ENCODE measurements around the gene DCAF4.

Gene DCAF4

GRCh38 chr14:72943876-72944430, 17.7 kb downstream of the DCAF4 start:
- H3K9me2 ChIP-seq (replicated peaks; ENCODE audit: low read depth, low read length) = no peaks in the 10 kb centered on the region
- H3F3A ChIP-seq (ENCODE audit: low read depth) = no peaks in the 10 kb centered on the region
- no peak overlapping the region for H2AFZ ChIP-seq (ENCODE audit: low read length)
- H3K79me2 ChIP-seq (ENCODE audit: insufficient read depth, low read length) = no peaks in the 10 kb centered on the region
- peaks cover 35% of the 10 kb centered on the region; the same call in 1 of the 2 replicates for H3K36me3 ChIP-seq (ENCODE audit: insufficient read depth, low read length)
- no peaks in the 10 kb centered on the region for H3K27me3 ChIP-seq (ENCODE audit: insufficient read depth, low read length, poor library complexity, severe bottlenecking)
- no peaks in the 10 kb centered on the region for H3K9me3 ChIP-seq (ENCODE audit: insufficient read depth, low read depth, low read length)
- H4K20me1 ChIP-seq (ENCODE audit: insufficient read depth, low read length, poor library complexity, severe bottlenecking) = no peaks in the 10 kb centered on the region
- H3K4me2 ChIP-seq (ENCODE audit: low read depth, low read length, poor library complexity, severe bottlenecking) = no peak overlapping the region
- no peak overlapping the region for H3K4me3 ChIP-seq (ENCODE audit: low read length, poor library complexity, severe bottlenecking)
- no peak overlapping the region for H3K9ac ChIP-seq (ENCODE audit: low read depth, low read length, poor library complexity, severe bottlenecking)
- H3K4me1 ChIP-seq (ENCODE audit: insufficient read depth, low read length, poor library complexity, severe bottlenecking) = peaks cover 20% of the 10 kb centered on the region
- no peak for TF ChIP-seq EZH2phosphoT487 (IDR thresholded peaks at IDR 0.05; ENCODE audit: borderline replicate concordance)

GRCh38 chr14:72945356-72946027, 19.2 kb downstream of the DCAF4 start:
- Histone ChIP-seq H3F3A (ENCODE audit: low read depth) (no peaks in the 10 kb centered on the region), H4K20me1 (ENCODE audit: insufficient read depth, low read length, poor library complexity, severe bottlenecking) (no peaks in the 10 kb centered on the region), H3K4me1 (ENCODE audit: insufficient read depth, low read length, poor library complexity, severe bottlenecking) (peaks cover 20% of the 10 kb centered on the region), H3K4me2 (ENCODE audit: low read depth, low read length, poor library complexity, severe bottlenecking) (no peak overlapping the region), H3K27me3 (ENCODE audit: insufficient read depth, low read length, poor library complexity, severe bottlenecking) (no peaks in the 10 kb centered on the region), H2AFZ (ENCODE audit: low read length) (no peak overlapping the region), H3K9me3 (ENCODE audit: insufficient read depth, low read depth, low read length) (no peaks in the 10 kb centered on the region), H3K9me2 (replicated peaks; ENCODE audit: low read depth, low read length) (no peaks in the 10 kb centered on the region), H3K36me3 (ENCODE audit: insufficient read depth, low read length) (peaks cover 21% of the 10 kb centered on the region; the same call in 1 of the 2 replicates), H3K9ac (ENCODE audit: low read depth, low read length, poor library complexity, severe bottlenecking) (no peak overlapping the region), H3K79me2 (ENCODE audit: insufficient read depth, low read length) (no peaks in the 10 kb centered on the region), H3K4me3 (ENCODE audit: low read length, poor library complexity, severe bottlenecking) (no peak overlapping the region)
- TF ChIP-seq CTCF (conservative IDR thresholded peaks at IDR 0.05; ENCODE audit: low read length) (no peak), EZH2phosphoT487 (IDR thresholded peaks at IDR 0.05; ENCODE audit: borderline replicate concordance) (no peak)

- TF ChIP-seq EZH2phosphoT487 (IDR thresholded peaks at IDR 0.05; ENCODE audit: borderline replicate concordance) = no peak
- TF ChIP-seq CTCF (conservative IDR thresholded peaks at IDR 0.05; ENCODE audit: low read length) = no peak
- H3K36me3 ChIP-seq (ENCODE audit: insufficient read depth, low read length) = peaks cover 16% of the 10 kb centered on the region; the same call in 1 of the 2 replicates
- H3K4me1 ChIP-seq (ENCODE audit: insufficient read depth, low read length, poor library complexity, severe bottlenecking) = peaks cover 20% of the 10 kb centered on the region
Observed at GRCh38 chr14:72946491-72946890, 20.2 kb downstream of the DCAF4 start.

More at GRCh38 chr14:72946491-72946890, 20.2 kb downstream of the DCAF4 start:
- no peak overlapping the region for H3K4me2 ChIP-seq (ENCODE audit: low read depth, low read length, poor library complexity, severe bottlenecking)
- no peak overlapping the region for H2AFZ ChIP-seq (ENCODE audit: low read length)
- no peaks in the 10 kb centered on the region for H3K9me2 ChIP-seq (replicated peaks; ENCODE audit: low read depth, low read length)
- H3K9me3 ChIP-seq (ENCODE audit: insufficient read depth, low read depth, low read length) = no peaks in the 10 kb centered on the region
- H3K27me3 ChIP-seq (ENCODE audit: insufficient read depth, low read length, poor library complexity, severe bottlenecking) = no peaks in the 10 kb centered on the region
- no peak overlapping the region for H3K4me3 ChIP-seq (ENCODE audit: low read length, poor library complexity, severe bottlenecking)
- no peak overlapping the region for H3K9ac ChIP-seq (ENCODE audit: low read depth, low read length, poor library complexity, severe bottlenecking)
- H3K79me2 ChIP-seq (ENCODE audit: insufficient read depth, low read length) = no peaks in the 10 kb centered on the region
- no peaks in the 10 kb centered on the region for H4K20me1 ChIP-seq (ENCODE audit: insufficient read depth, low read length, poor library complexity, severe bottlenecking)
- no peaks in the 10 kb centered on the region for H3F3A ChIP-seq (ENCODE audit: low read depth)
